ENCODE measurements around the gene ARID1B.

The ARID1B gene

DNA sequence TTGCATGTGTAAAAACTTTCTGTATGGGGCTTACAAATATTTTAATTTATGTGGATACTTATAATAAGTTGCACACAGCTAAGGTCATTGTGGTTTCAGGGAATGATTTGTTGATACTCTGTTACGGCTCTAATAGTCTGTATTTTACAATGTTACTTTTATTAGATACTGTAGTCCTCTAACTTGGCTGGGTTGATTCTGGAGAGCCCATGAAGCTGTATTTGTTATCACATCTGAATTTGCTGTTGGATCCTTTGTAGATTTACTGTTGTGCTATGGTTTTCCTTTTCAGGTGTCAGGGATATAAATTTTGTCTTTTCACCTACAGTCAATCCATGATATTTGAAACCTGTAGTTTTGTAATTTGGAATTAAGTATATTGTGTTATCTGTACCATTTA is 161.0 kb downstream of the ARID1B start (continued):
- TF ChIP-seq ZNF398 (tag by site-specific recombination; IDR thresholded peaks at IDR 0.05) = no peak

DNA sequence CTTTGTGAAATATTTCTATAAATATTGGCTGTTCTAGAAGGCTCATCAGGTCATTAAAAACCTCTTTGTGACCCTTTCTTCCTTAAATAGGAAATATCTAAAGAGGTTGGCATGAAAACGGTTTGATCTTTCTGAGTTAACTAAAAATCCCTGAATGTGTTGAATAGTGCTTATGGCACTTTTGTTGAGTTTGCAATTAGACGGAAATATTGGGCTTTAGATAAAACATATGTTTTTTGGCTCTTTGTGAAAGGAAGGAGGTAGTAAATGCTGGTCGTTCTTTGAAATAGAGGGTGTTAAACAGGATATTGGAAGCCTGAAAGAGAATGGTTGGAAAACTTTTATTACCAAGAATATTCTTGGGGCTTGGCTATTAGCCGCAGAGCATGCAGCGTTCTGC is 163.0 kb downstream of the ARID1B start:
- ChIA-PET CTCF (interaction anchor here (0.5 kb wide), 1 partner anchor 93 kb away, joined by 4 read pairs; no protein-coding TSS in a partner anchor), POLR2A (no interaction called here)
- Histone ChIP-seq H3K4me1 (ENCODE audit: control insufficient read depth, insufficient read depth, low read length) (peaks cover 24% of the 10 kb centered on the region), H3K9me3 (ENCODE audit: control insufficient read depth, insufficient read depth, low read depth, low read length) (no peaks in the 10 kb centered on the region), H3K27ac (ENCODE audit: extremely low read depth, low read depth, low read length) (no peak overlapping the region), H3K4me3 (ENCODE audit: low read depth, low read length) (no peak overlapping the region), H3K36me3 (ENCODE audit: control insufficient read depth in 2 of 2, insufficient read depth in 1 of 2, low read length in 2 of 2) (no peaks in the 10 kb centered on the region; a peak in 1 of 3 replicates)
- TF ChIP-seq ZSCAN18 (tag by site-specific recombination; IDR thresholded peaks at IDR 0.05) (no peak), ZSCAN5A (tag by site-specific recombination; IDR thresholded peaks at IDR 0.05) (no peak), BCL6B (tag by site-specific recombination; IDR thresholded peaks at IDR 0.05) (no peak), ZNF114 (tag by site-specific recombination; IDR thresholded peaks at IDR 0.05) (no peak), ZNF140 (tag by site-specific recombination; IDR thresholded peaks at IDR 0.05) (no peak), ZNF324 (tag by site-specific recombination; IDR thresholded peaks at IDR 0.05) (no peak), ZNF311 (tag by site-specific recombination; IDR thresholded peaks at IDR 0.05; ENCODE audit: borderline replicate concordance) (no peak), ZNF350 (tag by site-specific recombination; IDR thresholded peaks at IDR 0.05) (no peak), ZNF76 (tag by site-specific recombination; IDR thresholded peaks at IDR 0.05; ENCODE audit: borderline replicate concordance, low read depth) (no peak), ZNF10 (tag by site-specific recombination; IDR thresholded peaks at IDR 0.05) (no peak), ZNF174 (tag by site-specific recombination; IDR thresholded peaks at IDR 0.05) (no peak), ZNF19 (tag by site-specific recombination; IDR thresholded peaks at IDR 0.05; ENCODE audit: low read depth) (no peak), AEBP2 (tag by site-specific recombination; IDR thresholded peaks at IDR 0.05; ENCODE audit: borderline replicate concordance) (no peak)
- TF ChIP-seq, protein P1, sequence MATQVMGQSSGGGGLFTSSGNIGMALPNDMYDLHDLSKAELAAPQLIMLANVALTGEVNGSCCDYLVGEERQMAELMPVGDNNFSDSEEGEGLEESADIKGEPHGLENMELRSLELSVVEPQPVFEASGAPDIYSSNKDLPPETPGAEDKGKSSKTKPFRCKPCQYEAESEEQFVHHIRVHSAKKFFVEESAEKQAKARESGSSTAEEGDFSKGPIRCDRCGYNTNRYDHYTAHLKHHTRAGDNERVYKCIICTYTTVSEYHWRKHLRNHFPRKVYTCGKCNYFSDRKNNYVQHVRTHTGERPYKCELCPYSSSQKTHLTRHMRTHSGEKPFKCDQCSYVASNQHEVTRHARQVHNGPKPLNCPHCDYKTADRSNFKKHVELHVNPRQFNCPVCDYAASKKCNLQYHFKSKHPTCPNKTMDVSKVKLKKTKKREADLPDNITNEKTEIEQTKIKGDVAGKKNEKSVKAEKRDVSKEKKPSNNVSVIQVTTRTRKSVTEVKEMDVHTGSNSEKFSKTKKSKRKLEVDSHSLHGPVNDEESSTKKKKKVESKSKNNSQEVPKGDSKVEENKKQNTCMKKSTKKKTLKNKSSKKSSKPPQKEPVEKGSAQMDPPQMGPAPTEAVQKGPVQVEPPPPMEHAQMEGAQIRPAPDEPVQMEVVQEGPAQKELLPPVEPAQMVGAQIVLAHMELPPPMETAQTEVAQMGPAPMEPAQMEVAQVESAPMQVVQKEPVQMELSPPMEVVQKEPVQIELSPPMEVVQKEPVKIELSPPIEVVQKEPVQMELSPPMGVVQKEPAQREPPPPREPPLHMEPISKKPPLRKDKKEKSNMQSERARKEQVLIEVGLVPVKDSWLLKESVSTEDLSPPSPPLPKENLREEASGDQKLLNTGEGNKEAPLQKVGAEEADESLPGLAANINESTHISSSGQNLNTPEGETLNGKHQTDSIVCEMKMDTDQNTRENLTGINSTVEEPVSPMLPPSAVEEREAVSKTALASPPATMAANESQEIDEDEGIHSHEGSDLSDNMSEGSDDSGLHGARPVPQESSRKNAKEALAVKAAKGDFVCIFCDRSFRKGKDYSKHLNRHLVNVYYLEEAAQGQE (tag by site-specific recombination; IDR thresholded peaks at IDR 0.05) = no peak
- TF ChIP-seq, protein P2, sequence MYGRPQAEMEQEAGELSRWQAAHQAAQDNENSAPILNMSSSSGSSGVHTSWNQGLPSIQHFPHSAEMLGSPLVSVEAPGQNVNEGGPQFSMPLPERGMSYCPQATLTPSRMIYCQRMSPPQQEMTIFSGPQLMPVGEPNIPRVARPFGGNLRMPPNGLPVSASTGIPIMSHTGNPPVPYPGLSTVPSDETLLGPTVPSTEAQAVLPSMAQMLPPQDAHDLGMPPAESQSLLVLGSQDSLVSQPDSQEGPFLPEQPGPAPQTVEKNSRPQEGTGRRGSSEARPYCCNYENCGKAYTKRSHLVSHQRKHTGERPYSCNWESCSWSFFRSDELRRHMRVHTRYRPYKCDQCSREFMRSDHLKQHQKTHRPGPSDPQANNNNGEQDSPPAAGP (tag by site-specific recombination; IDR thresholded peaks at IDR 0.05) = no peak
- TF ChIP-seq, protein P3, sequence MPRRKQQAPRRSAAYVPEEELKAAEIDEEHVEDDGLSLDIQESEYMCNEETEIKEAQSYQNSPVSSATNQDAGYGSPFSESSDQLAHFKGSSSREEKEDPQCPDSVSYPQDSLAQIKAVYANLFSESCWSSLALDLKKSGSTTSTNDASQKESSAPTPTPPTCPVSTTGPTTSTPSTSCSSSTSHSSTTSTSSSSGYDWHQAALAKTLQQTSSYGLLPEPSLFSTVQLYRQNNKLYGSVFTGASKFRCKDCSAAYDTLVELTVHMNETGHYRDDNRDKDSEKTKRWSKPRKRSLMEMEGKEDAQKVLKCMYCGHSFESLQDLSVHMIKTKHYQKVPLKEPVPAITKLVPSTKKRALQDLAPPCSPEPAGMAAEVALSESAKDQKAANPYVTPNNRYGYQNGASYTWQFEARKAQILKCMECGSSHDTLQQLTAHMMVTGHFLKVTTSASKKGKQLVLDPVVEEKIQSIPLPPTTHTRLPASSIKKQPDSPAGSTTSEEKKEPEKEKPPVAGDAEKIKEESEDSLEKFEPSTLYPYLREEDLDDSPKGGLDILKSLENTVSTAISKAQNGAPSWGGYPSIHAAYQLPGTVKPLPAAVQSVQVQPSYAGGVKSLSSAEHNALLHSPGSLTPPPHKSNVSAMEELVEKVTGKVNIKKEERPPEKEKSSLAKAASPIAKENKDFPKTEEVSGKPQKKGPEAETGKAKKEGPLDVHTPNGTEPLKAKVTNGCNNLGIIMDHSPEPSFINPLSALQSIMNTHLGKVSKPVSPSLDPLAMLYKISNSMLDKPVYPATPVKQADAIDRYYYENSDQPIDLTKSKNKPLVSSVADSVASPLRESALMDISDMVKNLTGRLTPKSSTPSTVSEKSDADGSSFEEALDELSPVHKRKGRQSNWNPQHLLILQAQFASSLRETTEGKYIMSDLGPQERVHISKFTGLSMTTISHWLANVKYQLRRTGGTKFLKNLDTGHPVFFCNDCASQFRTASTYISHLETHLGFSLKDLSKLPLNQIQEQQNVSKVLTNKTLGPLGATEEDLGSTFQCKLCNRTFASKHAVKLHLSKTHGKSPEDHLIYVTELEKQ (tag by site-specific recombination; IDR thresholded peaks at IDR 0.05; ENCODE audit: borderline replicate concordance) = no peak

Data from HEK293 (cell line).